GM21529 (cell line): ENCODE data around the gene RPIA.
A peak's percentile ranks its signal among the peaks of the same experiment; 100 is the strongest.
"Not testable (repeated sequence)": the region's sequence is repeated elsewhere in the genome, so short reads cannot be mapped to it uniquely, and the experiment has no call there.

Experiments used
- ATAC-seq: cut with Tn5 transposase; IDR thresholded peaks from one replicate; pipeline ENCODE4 v1.9.1; 2021; ENCODE audit not compliant: unreplicated experiment

Gene RPIA

GRCh38 chr2:88733155-88733902 lies 41.9 kb downstream of the RPIA start:
- no peak for ATAC-seq

GRCh38 chr2:88735133-88735532 lies 43.7 kb downstream of the RPIA start:
- ATAC-seq, result no peak

- no peak for ATAC-seq
Measured at GRCh38 chr2:88735853-88736252, 44.4 kb downstream of the RPIA start.

- ATAC-seq, result no peak
Measured at GRCh38 chr2:88736437-88736836, 45.0 kb downstream of the RPIA start.

GRCh38 chr2:88737385-88737784 lies 45.9 kb downstream of the RPIA start:
- no peak for ATAC-seq

- ATAC-seq, result no peak
Measured at GRCh38 chr2:88738271-88738670, 46.8 kb downstream of the RPIA start.

GRCh38 chr2:88739985-88740600 lies 48.6 kb downstream of the RPIA start:
- ATAC-seq, result peak; percentile 88

GRCh38 chr2:88746929-88747490 lies 55.5 kb downstream of the RPIA start:
- ATAC-seq, result no peak

- ATAC-seq, result no peak
Measured at GRCh38 chr2:88747990-88748389, 56.5 kb downstream of the RPIA start.

DNA sequence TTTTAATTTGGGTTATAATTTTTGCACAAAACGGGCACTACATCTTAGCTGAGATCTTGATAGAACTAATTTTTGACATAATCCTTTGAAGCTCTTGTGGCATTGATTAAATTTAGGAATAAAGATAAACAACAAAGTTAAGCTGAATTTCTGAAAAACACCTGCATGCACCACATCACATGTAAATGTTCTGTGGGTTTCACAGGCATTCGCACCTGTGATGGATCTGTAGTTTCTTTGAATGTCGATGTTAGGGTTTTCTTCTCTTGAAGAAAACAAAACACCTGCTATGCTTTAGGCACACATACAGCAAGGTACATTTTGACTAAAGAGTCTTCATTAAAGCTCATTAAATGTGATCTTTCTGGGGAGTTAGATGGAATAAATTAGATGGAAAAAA lies 60.3 kb downstream of the RPIA start:
- ATAC-seq, result no peak

DNA sequence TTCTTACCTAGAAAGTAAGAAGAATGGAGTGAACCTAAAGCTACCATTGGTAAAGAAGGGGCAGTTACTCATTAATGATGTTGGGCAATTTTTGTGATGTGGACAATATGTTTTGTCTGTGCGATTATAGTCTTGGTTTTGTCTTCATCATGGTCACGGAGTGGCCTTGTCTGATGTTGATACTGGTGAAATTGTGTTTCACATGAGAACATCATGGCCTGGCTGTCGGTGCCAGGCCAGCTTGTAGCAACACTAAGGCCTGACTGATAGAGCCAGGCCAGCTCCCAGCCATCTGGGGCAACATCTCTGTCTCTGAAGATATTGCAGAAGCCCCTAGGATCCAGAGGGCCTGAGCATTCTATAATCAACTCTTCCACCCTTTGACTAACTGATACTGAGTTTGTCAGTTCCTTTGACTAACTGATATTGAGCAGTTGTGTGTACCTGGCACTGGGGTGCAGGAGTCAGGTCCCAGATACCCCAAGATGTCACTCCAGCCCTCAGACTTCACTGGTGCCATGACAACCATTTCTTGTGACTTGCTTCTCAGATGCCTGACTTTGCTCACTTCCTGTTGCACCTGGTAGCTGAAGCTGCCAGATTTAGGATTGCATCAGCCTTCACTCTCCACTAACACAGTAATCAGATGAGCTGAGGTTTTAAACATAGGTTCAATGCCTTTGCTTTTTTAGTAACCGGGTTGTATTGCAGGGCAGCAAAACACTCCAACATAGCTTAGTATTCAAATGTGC lies 62.5 kb downstream of the RPIA start:
- ATAC-seq, result peak; percentile 96

- peak; percentile 24 for ATAC-seq
Measured at GRCh38 chr2:88754585-88755320, 63.3 kb downstream of the RPIA start.

- ATAC-seq, result no peak
Measured at GRCh38 chr2:88755836-88756235, 64.4 kb downstream of the RPIA start.

- ATAC-seq, result no peak
Measured at GRCh38 chr2:88757025-88757424, 65.6 kb downstream of the RPIA start.

DNA sequence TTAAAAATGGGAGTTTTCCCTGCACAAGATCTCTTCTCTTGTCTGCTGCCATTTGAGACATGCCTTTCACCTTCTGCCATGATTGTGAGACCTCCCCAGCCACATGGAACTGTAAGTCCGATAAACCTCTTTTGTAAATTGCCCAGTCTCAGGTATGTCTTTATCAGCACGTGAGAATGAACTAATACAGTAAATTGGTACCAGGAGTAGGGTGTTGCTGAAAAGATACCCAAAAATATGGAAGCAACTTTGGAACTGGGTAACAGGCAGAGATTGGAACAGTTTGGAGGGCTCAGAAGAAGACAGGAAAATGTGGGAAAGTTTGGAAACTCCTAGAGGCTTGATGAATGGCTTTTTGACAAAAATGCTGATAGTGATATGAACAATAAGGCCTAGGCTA lies 67.2 kb downstream of the RPIA start:
- not testable (repeated sequence) for ATAC-seq

DNA sequence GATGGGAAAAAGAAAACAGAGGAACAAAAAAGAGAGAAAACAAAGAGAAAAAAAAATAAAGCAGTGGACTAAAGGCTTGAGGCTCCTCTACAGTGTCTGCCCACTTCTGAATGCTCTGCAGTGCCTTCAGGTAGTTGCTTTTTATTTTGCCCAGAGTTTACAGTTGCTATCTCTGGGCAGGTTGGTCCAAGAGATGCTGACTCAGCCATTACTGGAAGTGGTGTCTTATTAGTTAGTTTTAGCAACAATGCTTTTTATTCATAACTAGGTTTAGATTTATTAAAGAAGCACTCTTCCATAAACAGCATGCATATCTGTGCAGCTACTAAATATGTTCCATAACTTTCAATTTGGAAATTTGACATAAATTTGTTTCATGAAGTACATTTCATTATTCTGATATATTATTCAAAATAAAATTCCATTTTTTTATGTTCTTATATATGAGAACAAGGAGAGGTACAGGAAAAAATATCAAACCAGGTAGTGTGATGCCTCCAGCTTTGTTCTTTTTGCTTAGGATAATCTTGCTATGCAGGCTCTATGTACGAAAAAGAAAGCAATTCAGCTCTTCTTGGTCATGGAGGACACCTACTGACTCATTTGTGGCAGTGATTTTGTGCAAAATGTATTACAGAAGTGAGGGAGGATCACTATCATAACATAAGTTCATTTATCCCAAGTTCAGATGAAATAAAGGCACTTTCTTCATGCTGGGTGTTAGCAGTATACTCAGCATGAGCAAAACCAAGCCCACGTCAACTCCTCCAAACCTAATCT lies 69.5 kb downstream of the RPIA start:
- ATAC-seq, result no peak

DNA sequence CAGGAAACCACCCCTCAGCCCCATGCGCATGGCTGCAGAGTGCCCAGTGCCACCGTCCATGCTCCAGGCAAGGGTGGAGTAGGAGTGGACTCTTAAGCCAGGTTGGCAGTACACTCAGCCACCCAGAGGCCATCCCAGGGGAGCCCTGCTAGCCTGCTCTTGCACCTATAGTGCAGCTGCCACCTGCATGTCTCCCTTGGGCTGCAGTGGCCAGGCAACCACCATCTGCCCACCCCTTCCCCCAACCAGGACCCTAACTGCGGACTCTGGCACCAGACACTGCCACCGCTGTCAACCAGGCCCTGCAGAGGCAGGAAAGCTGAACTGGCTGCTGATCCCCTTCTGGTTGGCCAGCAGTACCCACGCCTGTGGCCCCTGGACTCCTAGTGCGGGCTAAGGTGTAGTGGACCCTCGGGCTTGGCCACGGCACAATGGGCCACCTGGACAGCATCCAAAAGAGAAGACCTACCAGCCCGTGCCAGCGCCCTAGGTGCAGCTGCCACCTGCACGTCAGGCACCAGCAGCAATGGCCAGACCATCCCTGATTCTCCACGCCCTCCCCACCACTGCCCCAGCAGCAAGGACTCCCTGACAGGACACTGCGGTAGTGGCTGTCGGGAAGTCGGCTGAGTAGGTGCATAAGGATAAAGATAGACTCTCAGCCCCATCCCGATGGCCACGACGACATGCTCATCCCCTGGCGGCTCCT lies 72.8 kb downstream of the RPIA start:
- no peak for ATAC-seq

DNA sequence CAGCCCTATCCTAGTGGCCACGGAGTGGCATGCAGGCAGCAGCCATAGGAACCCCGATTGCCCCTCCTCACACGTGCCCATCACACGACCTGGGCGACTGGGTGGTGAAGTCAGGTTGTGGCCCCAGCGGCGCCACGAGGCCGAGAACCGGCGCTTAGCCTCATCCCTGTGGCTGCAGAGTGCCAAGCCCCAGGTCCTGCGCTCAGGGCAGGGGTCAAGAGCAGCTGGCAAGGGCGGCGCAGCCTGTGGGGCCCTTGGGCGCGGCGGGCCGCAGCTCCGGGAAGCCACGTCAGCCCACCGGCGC lies 73.3 kb downstream of the RPIA start:
- no peak for ATAC-seq

DNA sequence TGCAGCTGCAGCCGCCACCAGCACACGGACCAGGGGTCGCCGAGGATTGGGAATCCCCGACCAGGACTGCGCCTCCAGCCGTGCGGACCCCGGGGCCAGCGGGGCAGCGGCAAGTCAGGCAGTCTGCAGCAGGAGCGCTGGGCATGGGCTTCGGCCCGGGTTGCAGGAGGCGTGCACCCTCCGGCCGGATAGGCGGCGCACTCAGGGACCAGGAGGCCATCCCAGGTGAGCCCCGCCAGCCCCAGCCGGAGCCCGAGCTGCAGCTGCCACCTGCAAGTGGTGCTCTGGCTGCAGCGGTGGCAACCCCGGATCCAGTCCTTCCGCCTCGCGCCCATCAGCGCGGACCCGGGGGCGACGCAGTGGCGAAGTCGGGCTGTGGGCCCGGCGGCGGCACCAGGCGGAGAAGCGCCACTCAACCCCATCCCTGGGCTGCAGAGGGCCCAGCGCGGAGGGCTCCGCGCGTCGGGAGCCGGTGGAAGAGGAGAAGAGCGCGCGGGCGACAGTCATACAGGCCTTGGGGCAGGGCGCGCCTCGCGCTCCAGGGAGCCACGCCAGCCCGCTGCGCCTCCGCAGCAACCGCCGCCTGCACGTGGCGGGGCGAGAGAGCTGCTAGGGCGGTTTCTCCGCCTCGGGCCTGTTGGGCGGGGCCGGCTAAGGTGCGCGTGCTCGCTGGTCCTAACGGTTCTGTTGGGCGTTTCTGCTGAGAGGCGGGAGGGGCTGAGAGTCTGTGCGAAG lies 73.8 kb downstream of the RPIA start:
- ATAC-seq, result peak; percentile 66
